Measurements from ENCODE around the gene SPOP. TPM values are rescaled to one million over a fixed set of nuclear protein-coding genes. Genes with fewer than 3 reads are reported as not detected.

Gene SPOP
- total RNA-seq, 1 donor from 2014 or later: 66.9 TPM

- intact Hi-C loops (cut with micrococcal nuclease): no loop called here
- no peak for DNase-seq
- no peak for TF ChIP-seq CTCF (IDR thresholded peaks at IDR 0.05; ENCODE audit: borderline replicate concordance)
- Histone ChIP-seq H3K4me1 (peaks cover 60% of the 10 kb centered on the region), H3K4me3 (peak overlapping the region; percentile 82), H3K27me3 (ENCODE audit: low read depth) (no peaks in the 10 kb centered on the region), H3K9me3 (replicated peaks) (no peaks in the 10 kb centered on the region), H3K36me3 (no peaks in the 10 kb centered on the region), H3K27ac (replicated peaks) (peak overlapping the region; percentile 75)
These were observed 100.3 kb downstream of the SPOP start for GRCh38 chr17:49577650-49577934.

GRCh38 chr17:49576917-49577649 is 100.8 kb downstream of the SPOP start:
- Histone ChIP-seq H3K27ac (replicated peaks) (peak overlapping the region; percentile 75), H3K4me3 (peak overlapping the region; percentile 82), H3K4me1 (peaks cover 60% of the 10 kb centered on the region), H3K27me3 (ENCODE audit: low read depth) (no peaks in the 10 kb centered on the region), H3K36me3 (no peaks in the 10 kb centered on the region), H3K9me3 (replicated peaks) (no peaks in the 10 kb centered on the region)
- TF ChIP-seq CTCF (IDR thresholded peaks at IDR 0.05; ENCODE audit: borderline replicate concordance): no peak
- intact Hi-C loops (cut with micrococcal nuclease): no loop called here
- no peak for DNase-seq

- Histone ChIP-seq H3K36me3 (no peaks in the 10 kb centered on the region), H3K4me1 (peaks cover 58% of the 10 kb centered on the region), H3K27me3 (ENCODE audit: low read depth) (no peaks in the 10 kb centered on the region), H3K4me3 (peak overlapping the region; percentile 82), H3K27ac (replicated peaks) (peak overlapping the region; percentile 75), H3K9me3 (replicated peaks) (no peaks in the 10 kb centered on the region)
- intact Hi-C loops (cut with micrococcal nuclease): no loop called here
- no peak for TF ChIP-seq CTCF (IDR thresholded peaks at IDR 0.05; ENCODE audit: borderline replicate concordance)
- peak; percentile 66 for DNase-seq
These were observed 101.6 kb downstream of the SPOP start for GRCh38 chr17:49576088-49576916.

- Histone ChIP-seq H3K4me1 (peaks cover 52% of the 10 kb centered on the region), H3K36me3 (no peaks in the 10 kb centered on the region), H3K27ac (replicated peaks) (peak within 1 kb of the TSS; percentile 75), H3K27me3 (ENCODE audit: low read depth) (no peaks in the 10 kb centered on the region), H3K9me3 (replicated peaks) (no peaks in the 10 kb centered on the region), H3K4me3 (peak within 1 kb of the TSS; percentile 82)
- intact Hi-C loops (cut with micrococcal nuclease): loop anchor here (2.0 kb wide), 1 partner anchor 119 kb away; no protein-coding TSS in a partner anchor
- peak; percentile 78 for TF ChIP-seq CTCF (IDR thresholded peaks at IDR 0.05; ENCODE audit: borderline replicate concordance)
- peak; percentile 75 for DNase-seq
These were observed 102.2 kb downstream of the SPOP start, which contains the start of gene NXPH3 for GRCh38 chr17:49575679-49576087. Gene NXPH3 (plus strand): TSS chr17:49575871. CDS start chr17:49576220, 349 bp downstream.

- Histone ChIP-seq H3K4me1 (peaks cover 55% of the 10 kb centered on the region), H3K27me3 (ENCODE audit: low read depth) (no peaks in the 10 kb centered on the region), H3K4me3 (peak overlapping the region; percentile 82), H3K36me3 (no peaks in the 10 kb centered on the region), H3K27ac (replicated peaks) (peak overlapping the region; percentile 75), H3K9me3 (replicated peaks) (no peaks in the 10 kb centered on the region)
- intact Hi-C loops (cut with micrococcal nuclease): loop anchor here (2.0 kb wide), 1 partner anchor 120 kb away; no protein-coding TSS in a partner anchor
- TF ChIP-seq CTCF (IDR thresholded peaks at IDR 0.05; ENCODE audit: borderline replicate concordance): no peak
- no peak for DNase-seq
These were observed 102.8 kb downstream of the SPOP start for GRCh38 chr17:49574945-49575678.

Data from left ventricle myocardium inferior (tissue), 1 donor.